ENCODE results near the gene CDH12.

Gene CDH12

DNA sequence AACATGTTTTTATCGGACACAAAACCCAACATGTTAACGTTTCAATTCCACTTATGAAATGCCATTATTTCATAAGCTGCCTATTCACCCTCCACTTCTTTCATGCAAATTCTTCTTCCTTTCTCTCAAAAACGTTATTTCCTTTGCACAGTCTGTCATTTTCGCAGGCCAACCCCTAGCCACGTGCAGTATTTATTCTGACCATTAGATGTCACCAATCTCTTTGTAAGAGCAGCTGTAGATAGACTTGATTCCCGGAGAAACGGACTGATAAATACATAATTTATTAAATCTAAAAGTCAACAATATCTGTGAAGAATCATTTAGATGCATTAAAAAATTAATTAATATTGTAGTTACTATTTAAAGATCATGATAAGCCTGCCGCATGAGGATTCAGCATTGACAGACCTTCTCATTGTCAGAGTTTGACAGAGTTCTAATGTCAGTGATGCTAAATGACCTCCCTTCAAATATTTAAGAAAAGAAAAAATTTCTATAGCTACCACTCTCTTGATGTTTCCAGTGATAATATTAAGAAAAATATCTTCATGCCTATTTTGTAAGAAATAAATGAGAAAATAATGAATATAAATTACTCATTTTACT is 933.6 kb downstream of the CDH12 start:
- DNase-seq = peak in 1 of 5 experiments; percentile 3

DNA sequence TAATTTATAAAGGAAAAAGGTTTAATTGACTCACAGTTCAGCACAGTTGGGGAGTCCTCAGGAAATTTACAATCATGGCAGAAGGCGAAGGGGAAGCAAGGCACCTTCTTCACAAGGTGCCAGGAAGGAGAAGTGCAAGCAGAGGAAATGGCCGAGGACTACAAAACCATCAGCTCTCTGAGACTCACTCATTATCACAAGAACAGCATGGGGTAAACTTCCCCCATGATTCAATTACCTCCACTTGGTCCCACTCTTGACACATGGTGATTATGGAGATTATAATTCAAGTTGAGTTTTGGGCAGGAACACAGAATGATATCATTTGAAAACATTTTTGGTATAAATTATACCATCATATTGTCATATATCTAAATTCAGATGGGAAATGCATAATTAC is 934.7 kb downstream of the CDH12 start:
- no peak for DNase-seq

DNA sequence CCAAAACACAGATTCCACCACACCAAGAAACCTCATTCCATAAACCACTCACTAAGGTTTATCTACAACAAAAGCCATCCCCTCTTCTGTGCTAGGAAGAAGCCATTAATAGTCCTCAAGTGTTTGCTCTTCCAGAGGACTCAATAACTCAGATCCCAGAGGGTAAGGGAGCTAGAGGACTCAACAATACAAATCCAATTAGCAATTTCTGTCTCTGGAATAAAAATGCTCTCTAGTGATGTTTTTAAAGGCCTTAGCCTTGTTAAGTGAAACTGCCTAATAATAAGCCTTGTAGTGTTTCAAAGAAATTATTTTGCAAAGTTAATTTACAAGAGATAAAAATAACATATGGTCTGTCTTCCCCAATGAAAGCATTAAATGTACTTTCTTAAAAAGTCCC is 942.4 kb downstream of the CDH12 start:
- DNase-seq = no peak

DNA sequence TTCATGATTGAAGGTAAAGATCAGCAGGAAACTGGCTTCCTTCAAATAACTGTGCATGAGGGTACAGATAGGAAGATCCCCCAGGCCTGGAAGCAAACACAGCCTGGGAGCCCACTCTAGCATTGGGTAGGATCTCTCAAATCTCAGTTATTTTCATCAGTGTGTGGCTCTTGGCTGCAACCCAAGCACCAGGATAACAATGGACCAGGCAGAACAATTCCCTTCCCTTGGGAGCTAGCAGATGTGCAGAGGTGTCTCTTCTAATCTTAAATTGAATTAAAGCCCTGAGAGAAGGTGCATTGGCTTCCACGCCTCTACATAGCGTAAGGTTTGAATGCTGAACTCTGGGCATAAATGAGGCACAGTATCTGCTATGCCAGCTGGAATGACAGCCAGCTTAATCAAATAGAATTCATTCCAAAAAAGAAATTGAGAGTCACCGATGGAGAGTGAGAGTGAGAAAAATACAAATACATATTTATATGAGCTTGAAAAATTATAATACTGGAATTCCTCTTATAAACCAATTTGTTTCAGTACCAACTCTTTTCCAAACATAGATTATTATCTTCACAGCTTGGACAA is 957.3 kb downstream of the CDH12 start:
- DNase-seq = no peak

DNA sequence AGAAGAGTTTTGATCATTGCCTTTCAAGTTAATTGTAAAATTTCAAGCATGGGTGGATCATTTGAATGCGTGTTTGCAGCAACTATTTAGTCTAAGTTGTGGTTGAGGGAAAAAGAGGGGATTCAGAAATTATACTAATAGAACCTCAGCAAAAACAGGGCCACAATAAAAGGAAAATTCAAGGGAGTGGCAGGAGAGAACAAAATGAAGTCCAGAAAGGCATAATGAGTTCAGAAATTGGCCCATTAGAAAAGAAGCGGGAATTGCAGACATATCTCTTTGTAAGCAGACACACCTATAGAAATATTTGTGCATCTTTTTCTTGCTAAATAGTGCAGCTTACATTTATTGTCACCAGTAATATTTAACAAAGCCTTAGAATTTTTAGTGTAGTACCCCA is 960.0 kb downstream of the CDH12 start:
- DNase-seq = no peak

DNA sequence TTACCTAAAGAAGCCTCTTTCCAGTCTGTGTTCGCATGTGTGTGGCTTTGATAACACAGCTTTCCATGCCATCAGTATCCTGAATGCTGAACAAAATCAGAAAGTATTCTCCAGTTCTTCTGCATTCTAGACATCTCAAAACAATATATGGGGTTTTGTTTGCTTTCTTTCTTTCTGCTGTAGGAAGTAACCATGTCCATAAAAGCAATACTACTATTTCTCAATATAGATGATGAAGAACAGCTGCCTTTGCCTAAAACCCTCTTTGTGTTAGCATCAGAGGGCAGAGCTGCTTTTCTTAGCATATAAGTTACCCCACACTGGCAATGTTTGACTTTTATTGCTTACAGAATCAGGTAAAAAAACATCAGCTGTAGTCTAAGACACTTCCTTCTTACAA is 963.6 kb downstream of the CDH12 start:
- no peak for DNase-seq

DNA sequence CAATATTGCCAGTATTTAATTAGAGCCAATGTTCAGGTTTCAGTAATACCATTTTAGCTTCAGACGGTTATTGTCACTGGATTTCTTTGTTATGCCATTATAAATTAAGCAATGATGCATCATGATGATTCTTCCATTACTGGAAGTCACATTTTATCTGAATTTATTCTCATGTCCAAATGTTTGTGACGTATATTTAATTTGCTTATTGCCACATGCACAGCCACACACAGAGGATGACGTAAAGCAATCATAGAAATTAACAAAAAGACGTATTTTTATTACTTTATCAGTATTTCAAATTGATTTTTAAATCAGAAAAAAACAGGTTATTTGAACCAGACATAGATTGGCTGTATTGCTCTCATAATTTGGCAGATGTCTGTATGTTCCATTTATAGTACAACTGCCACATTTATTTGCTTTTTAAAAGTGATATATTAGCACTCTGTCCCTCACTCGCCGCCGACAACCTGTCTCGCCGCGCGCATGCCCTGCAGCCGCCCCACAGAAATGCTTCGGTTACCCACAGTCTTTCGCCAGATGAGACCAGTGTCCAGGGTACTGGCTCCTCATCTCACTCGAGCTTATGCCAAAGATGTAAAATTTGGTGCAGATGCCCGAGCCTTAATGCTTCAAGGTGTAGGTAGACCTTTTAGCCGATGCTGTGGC is 970.9 kb downstream of the CDH12 start:
- DNase-seq = no peak

DNA sequence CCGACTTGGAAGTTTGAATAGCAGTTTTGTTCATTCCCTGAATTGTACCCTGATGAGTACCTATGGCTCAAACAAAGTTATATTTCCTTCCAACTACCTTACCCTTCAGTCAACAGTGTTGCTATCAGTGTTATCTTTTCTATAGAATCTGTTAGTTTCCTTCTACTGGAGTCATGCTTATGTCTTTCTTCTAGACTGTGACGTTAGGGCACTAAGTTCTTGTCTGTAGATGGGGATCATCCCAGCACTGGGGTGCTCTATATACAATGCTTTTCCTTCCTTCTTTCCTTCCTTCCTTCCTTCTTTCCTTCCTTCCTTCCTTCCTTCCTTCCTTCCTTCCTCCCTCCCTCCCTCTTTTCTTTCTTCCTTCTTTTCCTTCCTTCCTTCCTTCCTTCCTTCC is 973.0 kb downstream of the CDH12 start:
- DNase-seq = no peak

DNA sequence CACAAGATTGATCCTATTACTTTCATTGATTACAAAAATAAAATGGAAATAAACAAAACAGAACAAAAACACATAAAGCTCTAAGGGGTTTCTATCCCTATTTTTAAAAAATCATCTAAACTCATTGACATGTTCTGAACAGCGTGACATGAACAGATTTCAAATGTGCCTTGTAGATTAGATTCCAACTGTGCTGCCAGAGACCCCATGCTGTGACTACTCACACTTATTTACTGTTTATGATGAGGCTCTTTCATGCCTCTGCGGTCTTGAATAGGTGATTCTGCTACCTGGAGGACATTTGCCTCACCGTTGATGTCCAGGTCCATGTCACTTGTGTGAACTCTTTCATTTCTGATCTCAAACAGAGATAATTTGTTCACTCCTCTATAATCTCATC is 990.2 kb downstream of the CDH12 start:
- no peak for DNase-seq

DNA sequence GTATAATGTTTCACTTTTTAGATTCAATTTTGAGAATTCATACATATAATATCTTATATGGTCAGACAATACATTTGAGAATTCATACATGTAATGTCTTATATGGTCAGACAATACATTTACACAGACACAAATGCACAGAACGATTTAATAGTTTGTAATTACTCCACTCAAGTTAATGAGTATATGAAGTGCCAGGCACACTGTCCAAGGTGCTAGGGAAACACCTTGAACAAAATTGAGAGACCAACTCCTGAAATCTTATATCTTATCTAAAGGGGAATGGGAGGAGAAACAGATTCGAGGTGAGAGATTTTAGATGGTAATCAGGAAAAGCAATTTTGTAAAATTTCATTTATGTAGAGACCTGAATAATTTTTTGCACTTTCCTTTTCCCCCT is 994.7 kb downstream of the CDH12 start:
- DNase-seq = no peak

DNA sequence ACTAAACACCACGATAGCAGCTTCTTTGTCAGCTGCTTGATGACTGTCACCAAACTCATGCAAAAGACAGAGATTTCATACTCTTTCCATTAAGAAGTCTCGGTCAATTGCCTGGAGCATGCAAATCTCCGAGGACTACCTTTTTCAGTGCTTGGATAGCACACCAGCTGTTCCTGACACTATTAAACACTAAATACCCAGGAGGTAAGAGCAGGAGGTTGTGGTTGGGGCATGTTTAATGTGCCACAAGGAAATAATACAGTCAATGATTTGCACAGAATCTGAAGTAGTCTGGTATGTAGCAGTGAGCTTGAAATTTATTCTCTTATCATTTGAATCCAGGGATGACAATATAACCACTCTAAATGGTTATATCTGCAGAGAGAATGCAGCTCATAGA is 996.2 kb downstream of the CDH12 start:
- no peak for DNase-seq

DNA sequence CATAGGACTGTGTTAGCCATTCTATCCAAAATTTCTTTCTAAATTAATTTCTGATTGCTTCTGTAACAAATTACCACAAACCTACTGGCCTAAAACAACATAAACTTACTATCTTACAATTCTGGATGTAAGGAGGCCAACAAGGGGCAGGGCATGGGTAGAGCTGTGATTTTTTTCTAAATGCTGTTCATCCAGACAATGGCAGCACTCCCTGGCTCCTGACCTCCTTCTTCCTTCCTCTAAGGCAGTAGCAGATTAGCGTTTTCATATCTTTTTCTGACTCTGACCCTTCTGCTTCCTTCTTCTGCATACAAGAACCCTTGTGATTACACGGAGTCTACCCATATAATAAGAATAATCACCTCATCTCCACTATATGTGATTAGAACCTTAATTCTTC is 1005.8 kb downstream of the CDH12 start:
- no peak for DNase-seq

DNA sequence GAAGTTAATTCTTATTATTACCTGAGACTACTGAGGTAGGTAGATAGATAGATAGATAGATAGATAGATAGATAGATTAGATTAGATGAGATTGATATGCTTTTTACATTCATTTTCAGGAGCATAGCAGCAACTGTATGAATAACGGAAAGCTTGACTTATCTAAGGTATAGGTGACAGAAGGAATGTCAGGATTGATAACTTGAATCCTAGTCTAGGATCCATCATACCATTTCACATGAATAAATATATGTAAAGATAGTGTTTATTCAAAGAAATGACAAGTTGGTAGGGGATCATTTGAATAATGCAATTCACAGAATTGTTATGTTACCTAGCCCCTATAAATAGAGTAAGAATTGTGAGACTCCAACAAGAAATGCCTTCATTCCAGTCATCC is 1008.2 kb downstream of the CDH12 start:
- no peak for DNase-seq

DNA sequence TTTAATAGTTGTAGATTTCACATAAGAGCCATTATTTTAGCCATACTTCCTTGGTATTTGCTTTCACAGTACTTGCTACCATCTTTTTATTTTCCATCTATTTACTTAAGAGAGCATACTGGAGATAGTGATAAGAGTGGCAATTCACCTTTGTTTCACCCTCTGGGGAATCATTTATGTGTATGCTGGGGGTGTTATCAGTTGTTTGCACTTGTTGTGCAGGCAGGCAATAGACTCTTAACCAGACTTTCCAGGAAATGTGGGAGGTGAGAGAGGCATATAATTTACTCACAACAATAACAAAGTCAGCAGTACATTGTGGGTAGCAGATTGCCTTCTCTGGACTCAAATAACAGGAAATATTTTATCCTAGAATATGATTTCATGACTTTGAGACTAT is 1018.3 kb downstream of the CDH12 start:
- DNase-seq = no peak

DNA sequence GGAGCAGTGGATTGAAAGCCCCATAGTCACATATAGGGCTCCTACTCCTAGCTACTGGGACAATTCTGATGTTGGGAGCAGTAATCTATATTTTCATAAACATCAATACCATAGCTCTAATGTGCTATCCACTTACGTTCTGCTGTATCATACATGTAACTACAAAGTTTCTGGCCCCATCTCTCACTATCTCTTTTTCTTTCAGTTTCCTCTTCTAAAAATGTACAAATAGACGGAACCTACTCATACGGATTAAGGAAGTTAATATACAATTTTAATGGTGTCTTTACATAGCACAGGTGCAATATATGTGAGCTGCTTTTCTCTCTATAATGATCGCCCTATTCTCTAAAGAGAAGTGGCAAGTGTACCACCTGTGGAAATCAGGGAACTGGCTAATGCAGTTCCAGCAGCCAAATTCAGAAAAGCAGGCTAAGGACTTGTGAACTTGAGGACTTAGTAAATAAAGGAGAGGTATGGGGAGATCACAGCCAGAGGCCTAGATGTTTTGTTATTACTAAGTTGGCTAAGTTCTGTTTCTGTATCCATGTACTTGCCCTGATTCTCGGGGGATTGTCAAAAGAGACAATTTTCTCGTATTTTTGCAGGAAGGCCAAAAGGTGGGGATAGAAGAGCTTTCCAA is 1021.9 kb downstream of the CDH12 start:
- no peak for DNase-seq

DNA sequence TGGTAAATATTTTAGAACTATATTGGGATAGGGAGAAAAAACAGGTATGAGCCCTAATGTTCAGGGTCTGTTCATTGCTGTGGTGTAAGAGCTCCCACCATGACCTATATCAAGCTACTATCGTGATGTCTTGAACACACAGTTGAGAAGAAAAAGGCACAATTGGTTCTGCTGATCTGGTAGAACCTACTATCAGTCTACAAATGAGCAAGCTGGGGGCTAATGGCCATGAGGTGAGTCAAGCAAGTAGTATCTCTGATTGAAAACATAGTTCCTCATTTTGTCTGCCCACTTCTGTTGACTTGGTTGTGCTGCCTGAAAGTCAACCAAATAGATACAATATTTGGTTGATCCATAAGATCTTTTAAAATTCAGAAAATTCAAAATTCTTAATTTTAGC is 1026.3 kb downstream of the CDH12 start:
- DNase-seq = no peak

DNA sequence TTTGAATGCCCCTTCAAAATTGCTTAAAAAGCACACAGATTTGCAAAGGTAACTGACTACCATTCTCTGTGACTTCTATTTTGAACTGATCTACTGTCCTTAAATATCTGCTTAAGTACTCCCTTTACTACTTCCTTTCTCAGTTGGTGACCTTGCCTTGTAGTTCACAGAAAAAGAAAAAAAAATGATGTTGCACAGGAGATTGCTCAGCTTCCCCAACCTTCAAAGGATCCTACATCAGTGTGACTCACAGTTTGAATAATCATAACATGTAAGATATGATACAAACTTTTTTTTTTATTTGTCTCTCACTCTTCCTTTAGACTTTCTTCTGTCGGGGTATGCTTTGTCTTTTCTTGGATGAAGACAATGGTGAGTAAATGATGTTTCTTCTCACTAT is 1029.6 kb downstream of the CDH12 start:
- no peak for DNase-seq

DNA sequence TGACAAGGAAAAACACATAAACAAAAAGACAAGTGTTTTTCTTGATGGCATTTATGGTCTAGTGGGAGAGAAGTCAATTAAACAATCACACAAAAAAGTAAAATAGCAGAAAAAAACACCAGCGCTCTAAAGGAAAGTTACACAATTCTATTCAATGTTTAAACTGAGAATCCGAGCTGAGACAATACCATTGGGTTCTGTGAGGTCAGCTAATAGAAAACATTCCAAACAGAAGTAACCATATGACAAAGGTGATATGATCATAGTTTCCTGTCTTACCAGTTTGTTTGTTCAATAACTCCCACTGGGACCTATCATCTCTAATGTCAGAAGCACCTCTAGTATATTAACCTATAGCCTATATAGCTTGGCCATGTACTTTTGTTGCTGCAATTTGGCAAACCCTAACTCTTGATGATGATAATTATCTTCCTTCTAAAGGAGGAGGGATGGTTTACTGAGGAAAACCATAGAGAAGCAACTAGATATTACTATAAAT is 1030.0 kb downstream of the CDH12 start:
- DNase-seq = no peak

DNA sequence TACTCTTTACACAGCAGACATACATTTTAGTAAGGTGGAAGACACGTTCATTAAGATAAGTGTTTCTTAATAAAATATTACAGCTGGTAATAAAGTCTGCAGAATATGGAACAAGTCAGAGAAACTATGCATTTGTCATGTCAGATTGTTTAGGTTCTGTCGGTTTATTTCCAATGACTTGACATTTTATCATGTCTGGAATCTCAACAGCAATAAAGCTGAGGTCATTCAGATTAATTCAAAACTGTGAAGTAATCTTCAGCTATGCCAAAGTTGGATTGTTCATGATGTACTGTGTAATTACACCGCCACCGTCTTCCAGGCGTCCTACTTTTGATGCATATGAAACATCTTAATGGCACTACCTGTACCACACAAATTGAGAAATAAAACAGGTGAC is 1032.6 kb downstream of the CDH12 start:
- DNase-seq = no peak

DNA sequence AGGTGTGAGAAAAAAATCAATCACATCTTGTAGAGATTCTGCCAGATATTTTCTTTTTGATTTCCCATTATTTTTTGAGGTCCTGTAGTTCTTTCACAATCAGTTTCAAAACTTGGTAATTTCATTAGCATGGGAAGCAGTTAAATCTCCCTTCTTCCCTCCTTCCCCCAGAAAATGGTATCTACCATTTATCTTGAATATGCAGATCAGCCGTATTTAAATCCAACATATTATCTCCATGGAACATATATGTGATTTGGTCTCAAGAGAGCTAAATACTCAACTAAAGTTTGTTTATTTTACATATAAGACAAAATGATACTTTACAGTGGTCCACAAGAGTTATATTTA is 1034.8 kb downstream of the CDH12 start:
- DNase-seq = no peak

DNA sequence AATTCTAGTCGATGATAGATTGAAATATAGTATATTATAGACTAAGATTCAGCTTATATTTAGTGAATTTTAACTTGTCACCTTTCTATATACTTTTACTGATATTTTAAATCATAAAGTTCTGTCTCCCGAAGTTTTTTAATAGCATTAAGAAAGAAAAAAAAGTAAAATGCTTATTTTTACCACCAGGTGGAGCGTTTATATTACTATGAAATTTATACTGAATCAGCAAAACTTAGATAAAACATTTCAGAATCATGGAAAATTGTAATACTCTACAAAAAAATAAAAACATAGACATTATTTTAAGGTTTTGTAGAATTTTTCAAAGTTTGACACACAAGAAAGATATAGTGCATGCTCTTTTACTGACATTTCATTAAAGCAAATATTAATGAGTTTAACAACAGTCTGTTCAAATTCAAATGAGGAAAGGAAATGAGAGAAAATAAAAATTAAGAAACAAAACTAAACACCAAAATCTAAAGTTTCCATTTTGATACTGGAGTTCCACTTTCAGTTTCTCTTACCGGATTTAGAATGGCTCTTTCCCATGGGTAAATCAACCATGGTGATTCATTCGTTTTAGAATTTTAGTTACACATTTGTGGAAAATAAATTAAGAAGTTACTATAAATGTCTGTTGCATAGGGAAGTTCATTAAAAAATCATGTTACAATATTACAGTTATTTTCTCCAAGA is 1035.3 kb downstream of the CDH12 start:
- no peak for DNase-seq

DNA sequence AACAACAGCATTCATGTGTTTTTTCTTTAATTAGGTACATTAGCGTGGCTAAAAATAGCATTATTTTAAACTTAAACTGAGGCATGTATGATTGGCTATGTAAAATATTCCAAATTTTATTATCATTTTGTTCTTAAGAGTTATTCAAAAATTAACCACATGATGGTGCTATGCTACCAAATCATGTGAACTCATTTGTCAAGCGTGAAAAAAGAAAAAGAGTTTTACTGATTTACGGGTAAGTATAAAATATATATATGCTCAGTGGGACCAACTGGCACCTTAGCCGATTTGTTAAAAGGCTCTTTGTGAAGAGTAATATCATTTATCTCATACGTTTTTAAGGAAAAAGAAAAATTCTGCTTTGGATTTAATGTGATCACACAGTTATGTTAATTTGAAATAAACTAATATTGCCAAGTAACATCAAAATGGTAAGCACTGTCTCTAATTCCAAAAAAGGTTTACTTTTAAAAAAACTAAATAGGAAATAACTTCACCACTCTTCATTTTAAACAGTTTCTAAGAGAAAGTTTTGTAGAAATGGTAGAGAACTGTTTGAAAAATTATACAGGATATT is 1042.3 kb downstream of the CDH12 start:
- peak in 1 of 5 experiments; percentile 1 for DNase-seq

DNA sequence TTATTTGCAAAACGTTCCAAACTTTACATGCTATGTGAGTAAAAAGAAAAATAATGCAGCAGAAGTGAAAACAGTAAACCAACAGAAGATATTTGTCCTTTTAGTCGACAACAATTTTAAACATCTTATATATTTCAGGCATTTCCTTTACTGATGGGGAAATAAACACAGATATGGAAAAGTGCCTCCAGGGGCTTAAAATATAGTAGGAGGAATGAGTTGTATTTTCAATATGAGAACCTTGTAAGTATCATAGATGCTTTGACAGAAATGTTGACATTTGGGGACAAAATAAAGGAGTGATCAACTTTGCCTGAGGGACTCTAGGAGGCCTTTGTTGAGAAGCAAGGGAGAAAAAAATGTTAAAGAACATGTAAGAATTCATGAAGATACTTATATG is 1043.5 kb downstream of the CDH12 start:
- DNase-seq = no peak

Data from T-helper 2 cell (primary cell).